Caco-2 (cell line): ENCODE measurements around the gene VPS50. TPM values are rescaled to one million over a fixed set of nuclear protein-coding genes. Genes with fewer than 3 reads are reported as not detected.

ENCODE experiments used
- BruUV-seq: library from RNA; stranded (reverse); fragments of 400-500 nt; replicated peaks from 2 replicates; lab custom pipeline; 2021; lab: Mats Ljungman, UMichigan
- CTCF ChIA-PET: fragments of 300-600 bp; sonication (Branson Sonifier 250); formaldehyde crosslinking; loops from one replicate; lab custom pipeline; 2022; ENCODE audit warnings: antibody characterized with exemption; lab: Charles Lee
- POLR2A ChIA-PET: fragments of 300-600 bp; sonication (Branson Sonifier 250); formaldehyde crosslinking; loops from one replicate; lab custom pipeline; 2022; ENCODE audit warnings: antibody characterized with exemption; lab: Charles Lee
- DNase-seq, 2 experiments: peaks; one replicate each; pipeline versions ENCODE4 v3.0.0 to v3.0.0-alpha.2; 2020 to 2022
- H3K27me3 ChIP-seq: replicated peaks from 2 replicates; pipeline ENCODE4 v1.6.0; 2011; ENCODE audit warnings: low read length; ENCODE audit not compliant: control insufficient read depth, insufficient read depth
- H3K36me3 ChIP-seq: 2 replicates; pipeline ENCODE4 v1.5.1; 2011; ENCODE audit warnings: low read length; ENCODE audit not compliant: control insufficient read depth, insufficient read depth
- H3K4me1 ChIP-seq: fragments of 250-450 bp; sonication (Bioruptor Pico); 2 replicates; pipeline ENCODE4 v1.5.1; 2020; ENCODE audit warnings: mild to moderate bottlenecking
- H3K4me3 ChIP-seq: 2 replicates; pipeline ENCODE4 v1.5.1; 2011; ENCODE audit warnings: low read depth, mild to moderate bottlenecking, control low read depth, low read length
- H3K9me3 ChIP-seq: fragments of 250-450 bp; sonication (Bioruptor Pico); 2 replicates; pipeline ENCODE4 v1.5.1; 2020; ENCODE audit warnings: mild to moderate bottlenecking, moderate library complexity
- H3K27ac Mint-ChIP-seq: one replicate; pipeline ENCODE4 v1.8.0; 2022; ENCODE audit warnings: mixed read lengths; ENCODE audit not compliant: unreplicated experiment
- H3K27me3 Mint-ChIP-seq: one replicate; pipeline ENCODE4 v1.8.0; 2022; ENCODE audit warnings: mixed read lengths; ENCODE audit not compliant: insufficient read depth, unreplicated experiment
- H3K36me3 Mint-ChIP-seq: one replicate; pipeline ENCODE4 v1.8.0; 2022; ENCODE audit warnings: mild to moderate bottlenecking, mixed read lengths; ENCODE audit not compliant: insufficient read depth, unreplicated experiment
- H3K4me1 Mint-ChIP-seq: one replicate; pipeline ENCODE4 v1.8.0; 2022; ENCODE audit warnings: low read depth, mixed read lengths; ENCODE audit not compliant: unreplicated experiment
- H3K4me3 Mint-ChIP-seq: one replicate; pipeline ENCODE4 v1.8.0; 2022; ENCODE audit warnings: mild to moderate bottlenecking, moderate library complexity, mixed read lengths; ENCODE audit not compliant: unreplicated experiment
- H3K9me3 Mint-ChIP-seq: one replicate; pipeline ENCODE4 v1.8.0; 2022; ENCODE audit warnings: mixed read lengths; ENCODE audit not compliant: unreplicated experiment
- CTCF ChIP-seq, 2 experiments: fragments of 200-600 bp in 1 of 2; IDR thresholded peaks; 1 replicate in 1 of 2; 2 replicates in 1 of 2; pipeline versions ENCODE4 v1.5.1 to v1.8.0; 2011 to 2022; ENCODE audit warnings: antibody characterized with exemption in 1 of 2, control low read depth in 1 of 2, inconsistent platforms in 1 of 2, low read depth in 1 of 2, low read length in 1 of 2, mild to moderate bottlenecking in 1 of 2, moderate library complexity in 1 of 2; ENCODE audit not compliant: insufficient read depth in 1 of 2, severe bottlenecking in 1 of 2, unreplicated experiment in 1 of 2
- intact Hi-C: fragments of 100-400 bp; cut with micrococcal nuclease; formaldehyde crosslinking; loops from one replicate; pipeline ENCODE4 v1.10.0; 2022; ENCODE audit not compliant: unreplicated experiment
- total RNA-seq: library from RNA; stranded (reverse); gene quantifications from 2 replicates; pipeline ENCODE4 v1.2.3, GENCODE V29; 2022

The VPS50 gene
- total RNA-seq, 1 experiment from 2014 or later: 40.3 TPM

GRCh38 chr7:93293229-93293628 is 61.1 kb downstream of the VPS50 start:
- H3K4me3 ChIP-seq: no peak overlapping the region
- H3K27me3 ChIP-seq: no peaks in the 10 kb centered on the region
- POLR2A ChIA-PET: no interaction called here
- no peaks in the 10 kb centered on the region for H3K4me1 ChIP-seq
- no peaks in the 10 kb centered on the region for H3K9me3 ChIP-seq
- H3K27ac Mint-ChIP-seq: no peak overlapping the region
- BruUV-seq: no TSS peak
- intact Hi-C loops: no loop called here
- H3K36me3 ChIP-seq: no peaks in the 10 kb centered on the region
- no peaks in the 10 kb centered on the region for H3K4me1 Mint-ChIP-seq
- H3K27me3 Mint-ChIP-seq: no peaks in the 10 kb centered on the region
- no peak for DNase-seq
- CTCF ChIA-PET: no interaction called here
- TF ChIP-seq CTCF (IDR thresholded peaks at IDR 0.05; ENCODE audit: insufficient read depth in 1 of 2, low read depth in 1 of 2, low read length in 1 of 2, severe bottlenecking in 1 of 2, unreplicated experiment in 1 of 2): no peak
- H3K4me3 Mint-ChIP-seq: no peak overlapping the region
- H3K36me3 Mint-ChIP-seq: no peaks in the 10 kb centered on the region
- H3K9me3 Mint-ChIP-seq: no peaks in the 10 kb centered on the region

- no peak for TF ChIP-seq CTCF (IDR thresholded peaks at IDR 0.05; ENCODE audit: insufficient read depth in 1 of 2, low read depth in 1 of 2, low read length in 1 of 2, severe bottlenecking in 1 of 2, unreplicated experiment in 1 of 2)
- BruUV-seq: no TSS peak
- no peaks in the 10 kb centered on the region for H3K4me1 ChIP-seq
- Mint-ChIP-seq H3K9me3 (no peaks in the 10 kb centered on the region), H3K36me3 (no peaks in the 10 kb centered on the region), H3K4me1 (no peaks in the 10 kb centered on the region), H3K27ac (no peak overlapping the region), H3K4me3 (no peak overlapping the region), H3K27me3 (no peaks in the 10 kb centered on the region)
- H3K27me3 ChIP-seq: no peaks in the 10 kb centered on the region
- intact Hi-C loops: no loop called here
- no peaks in the 10 kb centered on the region for H3K36me3 ChIP-seq
- H3K4me3 ChIP-seq: no peak overlapping the region
- ChIA-PET POLR2A (no interaction called here), CTCF (no interaction called here)
- DNase-seq: no peak
- no peaks in the 10 kb centered on the region for H3K9me3 ChIP-seq
Measured at GRCh38 chr7:93298206-93298605, 66.0 kb downstream of the VPS50 start.

- TF ChIP-seq CTCF (IDR thresholded peaks at IDR 0.05; ENCODE audit: insufficient read depth in 1 of 2, low read depth in 1 of 2, low read length in 1 of 2, severe bottlenecking in 1 of 2, unreplicated experiment in 1 of 2): no peak
- CTCF ChIA-PET: no interaction called here
- intact Hi-C loops: no loop called here
- POLR2A ChIA-PET: no interaction called here
- H3K9me3 Mint-ChIP-seq: no peaks in the 10 kb centered on the region
- no peaks in the 10 kb centered on the region for H3K4me1 ChIP-seq
- no peaks in the 10 kb centered on the region for H3K27me3 ChIP-seq
- H3K27ac Mint-ChIP-seq: no peak overlapping the region
- no peaks in the 10 kb centered on the region for H3K36me3 ChIP-seq
- no peak overlapping the region for H3K4me3 ChIP-seq
- H3K36me3 Mint-ChIP-seq: no peaks in the 10 kb centered on the region
- no peaks in the 10 kb centered on the region for H3K27me3 Mint-ChIP-seq
- no TSS peak for BruUV-seq
- no peak overlapping the region for H3K4me3 Mint-ChIP-seq
- H3K9me3 ChIP-seq: no peaks in the 10 kb centered on the region
- DNase-seq: no peak
- H3K4me1 Mint-ChIP-seq: no peaks in the 10 kb centered on the region
Measured at GRCh38 chr7:93298671-93299070, 66.5 kb downstream of the VPS50 start.
